GM21528 (cell line): Measurements from ENCODE around the gene HOXC12.

Experiments
- ATAC-seq: cut with Tn5 transposase; IDR thresholded peaks from one replicate; pipeline ENCODE4 v1.9.1; 2021; ENCODE audit warnings: mild to moderate bottlenecking, moderate library complexity; ENCODE audit not compliant: unreplicated experiment, low FRiP score

Gene HOXC12

GRCh38 chr12:53995002-53995377 is 40.3 kb downstream of the HOXC12 start:
- no peak for ATAC-seq

GRCh38 chr12:53995378-53996239 is 40.9 kb downstream of the HOXC12 start:
- ATAC-seq, result no peak

GRCh38 chr12:53996240-53997203 is 41.8 kb downstream of the HOXC12 start:
- ATAC-seq, result no peak

GRCh38 chr12:53997204-53998109 is 42.8 kb downstream of the HOXC12 start:
- no peak for ATAC-seq

- no peak for ATAC-seq
These were observed 43.6 kb downstream of the HOXC12 start for GRCh38 chr12:53998110-53998899.

- ATAC-seq, result no peak
These were observed 44.2 kb downstream of the HOXC12 start for GRCh38 chr12:53998900-53999236.

- no peak for ATAC-seq
These were observed 44.9 kb downstream of the HOXC12 start for GRCh38 chr12:53999559-54000115.

- no peak for ATAC-seq
These were observed 45.7 kb downstream of the HOXC12 start, which contains the start of gene HOXC9 for GRCh38 chr12:54000116-54001114. Gene HOXC9 (plus strand): TSS chr12:54000161. CDS start chr12:54000189, 28 bp downstream.

- ATAC-seq, result no peak
These were observed 46.8 kb downstream of the HOXC12 start for GRCh38 chr12:54001283-54002187.

- ATAC-seq, result no peak
These were observed 47.7 kb downstream of the HOXC12 start for GRCh38 chr12:54002278-54002914.

- no peak for ATAC-seq
These were observed 48.2 kb downstream of the HOXC12 start for GRCh38 chr12:54002915-54003389.

- ATAC-seq, result no peak
These were observed 48.9 kb downstream of the HOXC12 start for GRCh38 chr12:54003625-54004024.

GRCh38 chr12:54004063-54004840 is 49.5 kb downstream of the HOXC12 start:
- ATAC-seq, result no peak

GRCh38 chr12:54004841-54005530 is 50.3 kb downstream of the HOXC12 start:
- ATAC-seq, result no peak

GRCh38 chr12:54005531-54005852 is 50.8 kb downstream of the HOXC12 start:
- no peak for ATAC-seq
